ENCODE results near the gene SLCO1B1. TPM values are rescaled to one million over a fixed set of nuclear protein-coding genes. Genes with fewer than 3 reads are reported as not detected.

SLCO1B1 gene
- total and polyA plus RNA-seq, 10 of the 15 experiments (the other 5 are each of a cell fraction or from before 2014, with no cell fraction given), result 0.15 TPM; not detected in 9

- TF ChIP-seq BCL11A (IDR thresholded peaks at IDR 0.05; ENCODE audit: low read depth, low read length), result no peak
- no peak for TF ChIP-seq BMI1 (IDR thresholded peaks at IDR 0.05; ENCODE audit: borderline replicate concordance)
- TF ChIP-seq TCF7 (IDR thresholded peaks at IDR 0.05; ENCODE audit: borderline replicate concordance), result no peak
Observed at GRCh38 chr12:21155522-21156351, 24.7 kb downstream of the SLCO1B1 start (continued).

- ChIA-PET SMC1A (ENCODE audit: uncharacterized antibody, unreplicated experiment) (interaction anchor here (0.7 to 1.1 kb wide), 3 partner anchors 18 to 319 kb away, joined by 3 to 4 read pairs (median 3); no protein-coding TSS in a partner anchor), CTCF (interaction anchor here (0.8 to 2.0 kb wide), 6 partner anchors 9 to 219 kb away, joined by 3 to 15 read pairs (median 3); no protein-coding TSS in a partner anchor), RAD21 (ENCODE audit: unreplicated experiment) (no interaction called here), POLR2A (no interaction called here)
- Histone ChIP-seq H3K36me3 (ENCODE audit: control insufficient read depth in 2 of 2, insufficient read depth in 2 of 2, low read length in 1 of 2) (no peaks in the 10 kb centered on the region), H3K9ac (ENCODE audit: control insufficient read depth, insufficient read depth, low read length) (no peak overlapping the region), H3K4me3 (no peak overlapping the region), H3K9me3 (replicated peaks; ENCODE audit: control insufficient read depth, insufficient read depth, low read length) (no peaks in the 10 kb centered on the region), H3K27ac (ENCODE audit: control insufficient read depth, insufficient read depth) (no peak overlapping the region), H2AFZ (ENCODE audit: control insufficient read depth, low read depth, low read length) (no peak overlapping the region), H3K79me2 (ENCODE audit: control insufficient read depth, insufficient read depth, low read length) (no peaks in the 10 kb centered on the region), H4K20me1 (ENCODE audit: control insufficient read depth, insufficient read depth) (no peaks in the 10 kb centered on the region), H3K27me3 (replicated peaks in 1 of 2; ENCODE audit: control insufficient read depth in 2 of 2, insufficient read depth in 2 of 2, low read length in 1 of 2) (no peaks in the 10 kb centered on the region), H3K4me1 (ENCODE audit: control insufficient read depth, insufficient read depth, low read length) (no peaks in the 10 kb centered on the region), H3K4me2 (ENCODE audit: control insufficient read depth, insufficient read depth) (no peak overlapping the region)
- 29% methylated on average over 4 of the region's 4 CpGs for WGBS (ENCODE audit: insufficient coverage, insufficient replicate concordance, low lambda C conversion rate, missing lambda C conversion rate)
- no peak for FAIRE-seq
- no peak for DNase-seq (ENCODE audit: low read depth, low spot score)
- in situ Hi-C loops (cut with MboI) (loop anchor here (5.0 to 10.0 kb wide), 2 partner anchors 213 to 520 kb away; no protein-coding TSS in a partner anchor), intact Hi-C loops (cut with micrococcal nuclease; ENCODE audit: unreplicated experiment) (no loop called here)
- no peak for ATAC-seq
- TF ChIP-seq EP300 (IDR thresholded peaks at IDR 0.05; ENCODE audit: borderline replicate concordance in 1 of 2, control insufficient read depth in 1 of 2, low read depth in 2 of 2, low read length in 2 of 2) (no peak), RB1 (IDR thresholded peaks at IDR 0.05; ENCODE audit: borderline replicate concordance) (no peak), CEBPB (IDR thresholded peaks at IDR 0.05; ENCODE audit: borderline replicate concordance in 1 of 2, low read depth in 2 of 2, low read length in 2 of 2) (no peak), ZBTB4 (CRISPR knock-in tag; IDR thresholded peaks at IDR 0.05) (no peak), SREBF2 (IDR thresholded peaks at IDR 0.05; ENCODE audit: low read length) (no peak), REST (IDR thresholded peaks at IDR 0.05; ENCODE audit: low read depth, low read length) (no peak)
- no TSS peak for BruUV-seq (replicated peaks)
Observed at GRCh38 chr12:21165048-21165447, 34.1 kb downstream of the SLCO1B1 start.

Measured in GM12878 (cell line).